DMS79 (cell line): ENCODE measurements around the gene CRISPLD2.
A peak's percentile ranks its signal among the peaks of the same experiment; 100 is the strongest.

Experiments
- DNase-seq: peaks from one replicate; lab custom pipeline; 2025; lab: John Stamatoyannopoulos, UW

The CRISPLD2 gene

DNA sequence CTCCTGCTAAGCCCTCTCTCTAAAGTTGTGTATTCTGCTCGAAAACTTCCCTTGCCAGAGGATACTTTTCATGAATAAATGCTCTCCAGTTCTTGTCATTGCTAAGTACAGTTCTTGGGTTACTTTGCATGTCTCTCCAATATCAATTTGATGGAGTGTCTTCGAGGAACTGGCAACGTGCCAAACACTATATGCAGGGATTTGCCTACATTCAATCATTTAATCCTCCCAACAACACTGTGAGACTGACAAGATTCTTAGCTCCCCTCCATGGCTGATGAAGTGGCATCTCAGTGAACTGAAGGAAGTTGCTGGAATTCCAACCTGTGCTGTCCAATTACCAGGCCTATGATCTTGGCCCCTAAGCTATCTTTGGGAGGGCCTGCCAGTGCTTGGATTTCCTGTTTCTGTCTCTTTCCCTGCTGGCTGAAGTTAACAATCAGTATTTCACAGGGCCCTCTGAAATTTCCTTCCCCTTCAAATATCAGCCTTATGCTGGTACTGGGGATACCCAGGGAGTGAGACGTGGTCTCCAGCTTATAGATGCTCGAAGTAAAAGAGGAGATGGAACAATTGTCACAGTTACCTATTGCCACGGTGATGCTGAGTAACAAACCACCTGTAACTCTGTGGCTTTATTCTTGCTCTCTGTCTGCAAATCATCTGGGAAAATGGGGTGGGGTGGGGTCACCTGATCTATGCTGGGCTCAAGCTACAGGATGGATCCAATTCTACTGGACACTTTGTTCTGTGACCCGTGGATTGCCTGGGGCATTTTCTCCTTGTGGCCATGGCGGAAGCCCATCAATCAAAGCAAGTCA is 19.4 kb upstream of the CRISPLD2 start:
- no peak for DNase-seq

DNA sequence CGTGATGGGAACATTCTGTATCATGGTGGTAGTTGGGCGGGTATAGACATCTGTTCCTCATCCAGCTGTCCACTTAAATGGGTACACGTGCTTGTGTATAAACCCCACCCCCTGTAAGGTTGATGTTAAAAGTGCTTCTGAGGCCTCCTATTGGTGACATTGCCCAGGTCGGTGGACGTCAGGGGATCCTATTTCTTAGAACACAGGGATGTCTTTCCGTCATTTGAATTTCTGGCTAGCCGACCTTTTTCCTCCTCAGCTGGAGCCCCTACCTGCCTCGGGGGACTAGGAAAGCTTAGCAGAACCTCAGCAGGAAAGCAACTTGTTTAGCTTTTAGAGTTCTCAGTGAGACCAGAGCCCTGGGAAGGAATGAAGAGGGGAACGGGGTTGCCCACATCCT is 16.6 kb upstream of the CRISPLD2 start:
- DNase-seq: no peak

DNA sequence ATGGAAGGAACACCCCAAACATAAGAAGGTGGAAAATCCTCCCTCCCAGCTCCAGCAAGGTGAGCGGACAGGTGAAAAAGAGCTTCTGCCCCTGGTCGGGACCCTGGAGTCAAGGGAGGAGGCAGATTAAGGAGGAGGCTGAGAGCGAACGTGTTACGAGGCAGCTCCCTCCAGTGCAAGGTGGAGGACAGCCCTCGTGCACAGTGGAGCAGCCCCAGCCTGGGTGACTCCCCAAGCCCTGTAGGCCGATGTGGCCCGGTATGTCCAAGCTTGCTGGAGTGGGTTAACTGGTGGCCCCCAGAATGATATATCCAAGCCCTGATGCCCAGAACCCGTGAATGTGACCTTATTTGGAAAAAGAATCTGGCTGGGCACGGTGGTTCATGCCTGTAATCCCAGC is 15.5 kb upstream of the CRISPLD2 start:
- no peak for DNase-seq

DNA sequence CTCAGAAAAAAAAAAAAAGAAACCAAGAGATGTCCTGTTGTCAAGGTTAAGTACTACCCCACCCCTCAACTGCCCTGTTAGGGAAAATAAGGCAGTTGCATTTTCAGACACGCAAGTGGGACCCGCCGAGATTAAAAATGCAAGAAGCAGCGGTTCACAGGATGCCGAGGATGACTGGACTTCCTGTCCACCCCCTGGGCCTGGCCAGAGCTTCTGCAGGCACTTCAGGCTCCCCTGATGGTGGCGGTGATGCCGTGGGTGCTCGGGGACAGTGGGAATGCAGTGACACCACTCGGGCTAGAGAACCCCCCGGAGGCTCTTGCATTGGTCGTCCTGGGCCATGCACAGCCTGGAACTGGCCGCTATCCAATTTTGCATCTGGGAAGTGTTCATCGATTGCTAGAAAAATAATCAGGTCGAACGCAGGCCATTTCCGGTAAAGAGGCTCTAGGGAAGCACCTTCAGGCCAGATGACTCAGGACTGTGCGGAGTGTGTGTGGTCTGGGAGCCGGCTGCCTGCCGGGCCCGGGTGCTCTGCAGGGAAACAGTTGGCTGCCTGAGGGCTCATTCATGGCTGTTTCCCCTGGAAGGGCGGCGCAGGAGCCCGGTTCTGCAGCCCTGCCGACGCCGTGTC is 13.4 kb upstream of the CRISPLD2 start:
- DNase-seq: peak; percentile 23

DNA sequence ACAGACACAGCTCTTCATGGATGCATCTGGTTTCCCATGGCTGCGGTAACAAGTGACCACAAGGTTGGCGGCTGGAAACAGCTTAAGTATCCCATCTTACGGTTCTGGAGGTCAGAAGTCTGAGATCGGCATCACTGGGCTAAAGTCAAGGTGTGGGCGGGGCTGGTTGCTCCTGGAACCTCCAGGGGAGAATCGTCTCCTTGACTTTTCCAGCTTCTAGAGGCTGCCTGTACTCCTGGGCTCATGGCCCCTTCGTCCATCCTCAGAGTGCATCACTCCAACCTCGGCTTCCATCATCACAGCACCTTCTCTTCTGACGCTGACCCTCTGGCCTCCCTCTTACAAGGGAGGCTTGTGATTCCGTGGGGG is 12.9 kb upstream of the CRISPLD2 start:
- no peak for DNase-seq

DNA sequence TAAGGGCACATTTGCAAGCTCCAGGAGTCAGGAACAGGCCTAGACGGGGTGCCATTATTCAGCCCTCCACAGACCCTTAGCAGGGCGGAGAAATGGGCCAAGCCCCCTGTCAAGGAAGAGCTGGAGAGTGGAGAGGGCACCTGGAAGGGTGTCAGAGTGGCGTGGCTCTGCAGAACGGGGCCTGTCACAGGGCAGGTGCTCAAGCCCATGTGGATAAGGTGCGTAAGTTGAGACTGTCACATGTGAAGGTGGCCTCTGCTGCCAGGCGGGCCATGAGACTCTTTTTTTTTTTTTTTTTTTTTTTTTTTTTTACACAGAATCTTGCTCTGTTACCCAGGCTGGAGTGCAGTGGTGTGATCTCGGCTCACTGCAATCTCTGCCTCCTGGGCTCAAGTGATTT is 12.0 kb upstream of the CRISPLD2 start:
- DNase-seq: no peak

DNA sequence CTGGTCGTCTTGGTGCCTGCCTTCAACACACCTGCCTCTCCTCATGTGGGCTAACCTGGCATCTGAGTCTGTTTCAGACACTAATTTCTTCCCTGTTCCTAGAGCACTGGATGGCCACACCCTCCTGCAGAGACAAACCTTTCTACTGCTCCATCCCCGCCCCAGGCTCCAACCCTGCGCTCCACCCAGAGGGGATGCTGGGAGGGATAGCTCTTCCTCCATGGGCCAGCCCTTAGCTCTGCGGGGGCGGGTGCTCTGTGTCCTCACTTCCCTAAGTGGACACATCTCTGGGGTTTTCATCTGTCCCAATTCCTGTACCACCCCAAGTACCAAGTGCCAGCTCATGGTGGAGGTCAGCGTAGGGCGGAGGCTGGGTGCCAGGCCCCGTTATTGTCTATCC is 11.0 kb upstream of the CRISPLD2 start:
- no peak for DNase-seq

DNA sequence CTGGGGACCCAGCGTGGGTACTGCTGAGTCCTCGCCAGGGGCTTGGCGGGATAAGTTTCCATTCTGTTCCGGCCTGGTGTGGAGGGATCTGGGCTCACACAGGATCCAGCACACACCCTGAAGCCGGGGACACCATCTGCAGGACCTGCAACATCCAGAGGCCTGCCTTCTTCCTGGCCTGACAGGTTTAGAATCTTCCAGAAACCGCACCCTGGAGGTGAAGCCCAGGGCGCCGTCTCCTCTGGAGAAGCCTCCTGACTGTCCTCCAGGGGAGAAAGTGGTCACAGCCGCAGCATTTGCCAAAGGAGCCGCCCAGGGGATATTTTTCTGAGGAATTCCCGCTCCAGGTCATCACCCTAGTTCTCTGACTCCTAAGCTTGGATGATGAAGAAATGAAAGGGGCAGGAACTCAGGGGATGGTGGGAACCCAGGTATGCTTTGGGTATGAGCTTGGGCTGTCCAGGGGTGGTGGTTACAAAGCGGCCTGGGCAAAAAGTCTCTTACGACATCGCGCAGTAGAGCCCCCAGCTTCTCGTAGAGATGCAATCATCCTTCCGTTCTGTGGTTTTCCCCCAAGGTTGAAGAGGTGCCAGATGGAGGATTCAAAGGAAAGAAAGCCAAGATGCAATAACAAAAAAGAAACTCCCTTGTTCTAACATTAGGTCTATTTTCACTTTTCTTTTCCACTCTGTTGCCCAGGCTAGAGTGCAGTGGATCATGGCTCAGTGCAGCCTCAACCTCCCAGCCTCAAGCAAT is 9.1 kb upstream of the CRISPLD2 start:
- DNase-seq: no peak

DNA sequence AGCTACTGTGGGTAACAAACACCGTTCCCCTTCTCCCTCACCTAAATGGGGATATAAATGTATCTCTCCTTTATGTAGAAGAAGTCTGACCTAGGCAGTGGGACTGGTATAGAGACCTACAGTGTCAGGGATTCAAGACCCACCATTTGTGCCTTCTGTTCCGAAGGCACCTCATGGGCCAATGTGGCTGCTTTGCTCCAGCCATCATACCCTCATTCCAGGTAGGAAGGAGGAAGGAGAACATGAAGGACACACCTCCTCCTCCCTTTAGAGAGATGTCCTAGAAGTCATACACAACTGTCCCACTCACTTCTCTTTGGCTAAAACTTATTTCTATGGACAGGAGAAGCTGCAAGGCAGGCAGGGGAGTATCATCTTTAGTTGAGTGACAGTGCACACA is 8.3 kb upstream of the CRISPLD2 start:
- no peak for DNase-seq

DNA sequence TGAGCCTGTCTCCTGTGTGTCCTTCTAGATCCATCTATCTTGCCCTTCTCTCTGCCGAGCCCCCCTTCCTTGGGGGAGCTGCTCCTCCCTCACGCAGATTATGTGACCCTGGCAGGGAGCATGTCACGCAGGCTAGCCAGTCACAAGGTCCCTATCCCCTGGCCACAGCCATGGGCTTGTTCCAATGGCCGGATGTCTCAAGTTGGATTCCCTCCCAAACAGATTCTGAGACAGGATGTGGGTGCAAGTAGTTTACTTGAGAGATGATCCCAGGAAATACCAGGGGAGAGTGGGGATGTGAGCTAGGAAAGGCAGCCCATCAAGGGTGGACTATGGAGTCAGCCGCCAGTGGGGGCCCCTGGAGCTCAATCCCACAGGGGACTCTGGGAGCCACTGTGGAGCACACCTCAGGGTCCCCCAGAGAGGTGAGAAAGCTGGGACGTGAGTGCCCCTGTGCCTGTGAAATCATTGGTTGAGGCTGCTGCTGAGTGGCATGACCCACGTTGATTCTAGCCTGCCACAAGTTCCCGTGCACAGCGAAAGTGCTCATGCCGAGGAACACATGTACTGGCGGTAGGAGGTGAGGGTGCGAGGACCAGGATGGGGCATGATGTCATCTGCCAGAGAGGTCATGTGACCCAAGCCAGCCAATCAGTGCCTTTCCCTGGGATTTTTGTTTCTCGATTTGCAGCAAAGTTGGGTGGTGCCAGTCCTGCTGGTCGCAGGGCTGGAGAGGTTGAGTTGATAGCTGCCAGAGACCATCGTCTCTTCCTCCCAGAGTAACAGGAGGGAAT is 6.4 kb upstream of the CRISPLD2 start:
- no peak for DNase-seq

DNA sequence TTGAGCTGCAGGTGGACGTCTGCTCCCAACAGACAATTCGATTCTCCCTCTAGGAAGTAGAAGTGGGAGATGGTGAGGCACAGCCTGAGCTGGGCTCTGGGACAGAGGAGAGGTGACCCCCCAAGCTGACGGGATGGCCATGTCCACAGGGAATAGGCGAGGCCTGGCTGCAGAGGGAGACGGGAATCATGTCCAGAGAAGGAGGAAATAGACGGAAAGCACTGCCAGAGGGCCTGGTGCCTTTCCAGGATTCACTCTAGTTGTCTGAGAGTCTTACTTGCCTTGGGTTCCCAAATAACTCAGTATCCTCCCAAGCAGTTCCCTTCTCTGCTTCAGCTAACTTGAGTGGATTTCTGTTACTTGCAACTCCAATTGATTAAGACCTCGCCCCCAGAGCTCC is 4.3 kb upstream of the CRISPLD2 start:
- DNase-seq: no peak

DNA sequence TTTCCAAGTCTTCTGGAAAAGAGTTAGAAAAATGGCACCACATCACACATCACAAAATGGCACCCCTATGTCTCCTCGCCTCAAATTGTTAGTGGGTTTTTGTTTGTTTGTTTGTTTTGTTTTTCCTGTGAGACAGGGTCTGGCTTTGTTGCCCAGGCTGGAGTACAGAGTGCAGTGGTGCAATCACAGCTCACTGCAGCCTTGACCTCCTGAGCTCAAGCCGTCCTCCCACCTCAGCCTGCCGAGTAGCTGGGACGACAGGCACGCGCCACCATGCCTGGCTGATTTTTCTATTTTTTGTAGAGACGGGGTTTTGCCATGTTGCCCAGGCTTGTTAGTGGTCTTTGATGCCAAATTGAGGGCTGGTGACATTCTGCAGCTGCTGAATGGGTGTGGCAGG is 3.8 kb upstream of the CRISPLD2 start:
- no peak for DNase-seq

DNA sequence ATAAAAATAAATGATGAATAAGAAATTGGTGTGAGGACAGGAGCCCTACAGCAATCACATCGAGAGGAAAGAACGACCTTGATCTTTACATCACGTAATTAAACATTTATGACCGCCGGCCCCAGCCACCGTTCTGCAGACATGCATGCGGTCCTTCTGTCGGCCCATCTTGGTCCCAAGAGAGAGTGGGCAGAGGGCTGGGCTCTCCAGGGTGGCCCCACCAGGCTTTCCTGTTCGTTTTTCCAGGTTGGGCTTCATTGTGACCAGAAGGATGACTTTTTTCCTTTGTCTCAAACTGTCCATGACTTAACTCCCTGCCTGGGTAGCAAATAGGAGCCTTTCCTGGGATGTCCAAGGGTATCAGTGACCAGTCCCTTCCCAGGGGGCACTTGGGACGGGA is 3.3 kb upstream of the CRISPLD2 start:
- no peak for DNase-seq

DNA sequence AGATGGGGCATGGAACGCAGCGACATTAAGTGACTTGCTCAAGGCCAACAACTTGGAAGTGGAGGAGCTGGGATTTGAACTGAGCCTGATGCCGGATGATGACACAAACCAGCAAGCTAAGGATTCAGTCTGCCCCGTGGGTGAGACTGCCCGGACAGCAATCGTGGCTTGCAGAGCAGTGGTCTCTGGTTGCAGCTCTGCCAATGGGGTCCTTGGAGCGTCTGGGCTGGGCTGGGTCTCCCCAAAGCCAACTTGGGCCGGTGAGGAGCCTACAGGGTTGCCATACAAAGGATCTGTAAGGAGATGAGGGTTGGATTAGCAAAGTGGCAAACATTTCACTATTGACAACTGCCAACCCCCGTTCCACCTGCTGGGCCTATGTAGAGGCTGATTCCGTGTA is 2.6 kb upstream of the CRISPLD2 start:
- no peak for DNase-seq

DNA sequence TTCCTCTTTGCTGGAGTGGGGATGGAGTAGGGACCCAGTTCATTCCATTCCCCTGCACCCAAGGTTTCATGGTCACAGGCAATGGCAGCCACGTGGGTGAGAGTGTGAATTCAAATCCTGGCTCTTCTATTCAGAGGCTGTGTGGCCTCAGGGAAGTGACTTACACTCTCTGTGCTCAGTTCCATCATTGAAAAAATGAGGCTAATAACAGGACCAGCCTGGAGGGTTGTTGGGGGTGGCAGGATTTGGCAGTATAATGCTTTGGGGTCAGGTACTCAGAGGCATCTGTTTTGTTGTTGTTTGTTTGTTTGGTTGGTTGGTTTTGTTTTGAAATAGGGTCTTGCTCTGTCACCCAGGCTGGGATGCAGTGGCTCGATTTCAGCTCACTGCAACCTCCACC is 2.2 kb upstream of the CRISPLD2 start:
- no peak for DNase-seq

DNA sequence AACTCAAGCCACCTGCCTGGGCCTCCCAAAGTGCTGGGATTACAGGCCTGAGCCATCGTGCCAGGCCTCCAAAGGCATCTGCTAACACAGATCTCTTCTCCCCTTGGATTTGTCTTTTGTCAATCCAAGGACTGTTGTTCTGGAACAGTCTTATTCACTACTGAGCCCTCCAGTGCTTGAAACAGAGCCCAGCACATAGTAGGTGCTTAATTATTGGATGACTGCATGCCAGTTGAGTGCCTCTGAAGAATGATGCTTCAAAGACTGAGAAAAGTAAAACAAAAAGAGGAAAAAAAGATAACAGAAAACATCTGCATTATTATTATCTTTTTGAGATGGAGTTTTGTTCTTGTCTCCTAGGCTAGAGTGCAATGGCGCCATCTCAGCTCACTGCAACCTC is 1.7 kb upstream of the CRISPLD2 start:
- no peak for DNase-seq

DNA sequence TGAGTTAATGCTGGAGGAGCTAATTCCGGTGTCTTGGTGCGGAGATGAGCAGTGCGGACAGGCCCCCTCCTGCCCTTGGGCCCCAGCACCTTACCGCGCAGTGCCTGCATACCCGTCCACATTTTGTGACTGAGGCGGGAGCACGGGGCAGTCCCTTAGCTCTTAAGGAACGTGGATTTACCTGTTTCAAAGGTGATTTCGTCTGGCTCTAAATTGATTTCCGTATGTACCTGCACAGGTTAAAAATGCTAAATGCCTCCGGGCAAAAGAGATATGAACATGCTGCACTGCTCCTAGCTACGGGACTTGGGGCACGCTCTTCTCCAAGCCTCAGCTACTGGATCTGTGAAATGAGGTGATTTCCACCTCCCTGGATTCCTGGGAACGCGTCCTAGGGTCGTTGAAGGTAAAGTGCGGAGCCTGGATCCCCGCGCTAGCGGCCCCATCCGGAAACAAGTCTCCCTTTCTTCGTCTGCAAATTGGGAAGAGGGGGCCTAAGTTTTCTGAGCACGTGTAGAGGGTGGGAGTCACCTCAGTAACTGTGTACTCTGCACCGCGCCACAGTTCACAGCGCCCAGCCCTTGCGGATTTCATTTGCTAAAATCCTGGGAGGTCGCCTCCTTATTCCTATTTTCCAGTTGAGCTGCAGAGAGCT is 669 bp upstream of the CRISPLD2 start:
- DNase-seq: no peak

DNA sequence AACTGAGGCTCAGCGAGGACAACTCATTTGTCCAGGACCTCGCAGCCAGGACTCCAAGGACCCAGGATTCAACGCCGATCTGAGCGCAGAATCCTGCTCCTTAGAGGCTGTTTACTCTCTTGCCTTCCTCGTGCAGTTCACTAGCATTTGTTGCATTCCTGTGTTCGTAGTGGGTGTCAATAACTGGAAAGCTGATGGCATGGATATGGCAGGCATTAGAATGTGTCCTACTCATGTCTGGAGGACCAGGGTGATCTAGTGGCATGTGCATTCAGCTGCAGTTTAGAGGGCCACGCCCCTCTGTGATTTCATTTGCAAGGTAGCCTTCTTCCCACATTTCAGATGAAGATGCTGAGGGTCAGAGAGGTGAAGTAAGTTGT is 510 bp downstream of the CRISPLD2 start:
- DNase-seq: no peak

DNA sequence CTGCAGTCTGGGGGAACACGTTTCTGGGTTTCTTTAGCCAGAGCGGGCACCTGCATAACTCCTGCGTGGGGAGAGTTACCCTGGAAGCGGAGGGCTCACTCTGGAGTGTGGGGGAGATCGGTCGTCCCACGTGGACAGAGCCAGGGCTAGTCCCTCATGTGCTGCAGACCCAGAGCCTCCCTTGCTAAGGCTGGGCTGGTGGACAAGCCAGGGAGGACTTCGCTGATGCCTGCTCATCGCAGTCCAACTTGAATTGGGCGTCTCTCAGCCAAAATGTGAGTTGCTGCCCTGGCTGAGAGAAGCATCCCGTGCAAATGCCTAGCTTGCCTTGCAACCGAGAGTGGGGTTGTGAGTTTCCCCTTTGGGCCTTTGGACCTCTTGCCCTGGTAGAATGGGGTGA is 986 bp downstream of the CRISPLD2 start:
- no peak for DNase-seq

DNA sequence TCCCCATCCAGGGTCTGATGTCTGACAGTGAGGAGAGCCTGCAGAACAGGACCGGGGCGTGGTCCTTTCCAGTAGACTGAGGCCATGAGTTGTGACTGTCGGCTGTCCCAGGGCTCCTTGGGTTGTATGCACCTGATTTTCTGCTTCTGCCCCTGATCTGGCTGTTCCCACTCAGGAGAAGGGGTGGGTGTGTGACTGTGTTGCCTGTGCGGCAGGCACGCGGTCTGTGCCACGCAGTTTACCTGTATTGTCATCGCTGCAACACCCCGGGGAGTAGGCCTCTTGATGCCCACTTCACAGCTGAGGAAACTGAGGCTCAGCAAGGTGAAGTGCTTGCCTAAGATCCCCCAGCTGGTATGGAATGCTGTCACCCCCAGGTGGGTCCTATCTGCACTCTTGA is 1.4 kb downstream of the CRISPLD2 start:
- DNase-seq: no peak

DNA sequence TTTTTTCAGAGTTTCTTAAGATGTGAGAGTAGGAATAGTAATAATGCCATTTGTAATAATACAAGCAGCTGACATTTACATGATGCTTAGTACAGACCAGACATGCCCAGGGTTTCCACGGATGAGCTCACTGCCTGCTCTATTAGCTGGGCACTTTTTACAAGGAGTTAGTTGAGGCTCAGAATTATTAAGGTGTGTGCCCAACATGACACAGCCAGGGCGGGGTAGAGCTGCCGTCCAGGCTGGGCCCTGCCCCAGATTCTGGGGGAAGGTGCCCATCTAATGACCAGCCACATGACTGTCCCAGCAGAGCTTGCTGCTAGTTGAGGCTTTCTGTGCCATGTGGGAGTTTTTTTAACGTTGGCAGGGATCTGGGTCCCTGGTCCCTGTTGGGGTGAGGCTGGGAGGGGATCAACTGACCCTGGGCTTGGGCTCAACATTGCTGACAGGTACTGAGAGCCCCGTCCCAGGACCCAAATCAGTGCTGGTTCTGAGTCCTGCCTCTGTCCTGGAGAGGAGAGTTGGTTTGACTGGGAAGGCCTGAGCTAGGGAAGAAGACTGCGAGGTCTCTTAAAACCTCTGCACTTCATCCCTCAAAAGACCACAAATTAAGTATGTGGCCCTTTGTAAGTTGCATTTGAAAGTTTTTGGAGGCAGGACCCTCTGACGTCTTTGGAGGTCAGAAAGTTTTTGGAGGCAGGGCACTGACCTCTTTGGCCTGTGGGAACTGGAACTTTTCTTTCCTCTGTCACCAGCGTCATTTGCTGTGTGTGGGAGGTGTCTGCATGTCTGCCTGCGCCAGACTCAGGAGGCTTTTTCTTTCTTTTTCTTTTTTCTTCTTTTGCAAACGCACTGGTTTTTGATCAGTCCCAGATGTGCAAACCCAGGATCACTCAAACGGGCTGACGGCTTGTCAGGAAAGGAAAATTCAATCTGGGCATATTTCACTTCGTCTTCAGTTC is 2.2 kb downstream of the CRISPLD2 start:
- DNase-seq: no peak
